GM12873 (cell line): Measurements from ENCODE around the gene TUBGCP2.

Experiments
- CTCF ChIP-seq: IDR thresholded peaks from 2 replicates; pipeline ENCODE4 v1.5.1; 2012; ENCODE audit warnings: low read depth, mild to moderate bottlenecking, moderate library complexity, low read length, control low read depth; ENCODE audit not compliant: insufficient read depth; ENCODE audit errors: missing control alignments

TUBGCP2 gene

GRCh38 chr10:133241501-133242205, 67.0 kb downstream of the TUBGCP2 start:
- no peak for TF ChIP-seq CTCF

- TF ChIP-seq CTCF, result no peak
These were observed 68.7 kb downstream of the TUBGCP2 start for GRCh38 chr10:133239990-133240389.

- no peak for TF ChIP-seq CTCF
These were observed 70.2 kb downstream of the TUBGCP2 start for GRCh38 chr10:133238466-133238804.

GRCh38 chr10:133237588-133238465, 70.8 kb downstream of the TUBGCP2 start, which contains the start of gene VENTX:
Gene VENTX, plus strand, starts transcription at chr10:133237855. Its CDS starts 60 bp downstream, at chr10:133237915.
- TF ChIP-seq CTCF, result no peak

GRCh38 chr10:133237241-133237587, 71.5 kb downstream of the TUBGCP2 start:
- no peak for TF ChIP-seq CTCF

GRCh38 chr10:133236401-133237240, 72.1 kb downstream of the TUBGCP2 start:
- TF ChIP-seq CTCF, result no peak

- TF ChIP-seq CTCF, result no peak
These were observed 72.7 kb downstream of the TUBGCP2 start for GRCh38 chr10:133235932-133236331.
